Forelimb muscle (tissue), 1 donor: ENCODE results near the gene OPCML. TPM values are rescaled to one million over a fixed set of nuclear protein-coding genes. Genes with fewer than 3 reads are reported as not detected.

Experiments used
- DNase-seq: peaks from one replicate; pipeline ENCODE4 v3.0.0-alpha.2; 2013; ENCODE audit warnings: low read depth
- polyA plus RNA-seq: library from polyadenylated mRNA; unstranded; fragments of 120-200 nt; gene quantifications from one replicate; pipeline ENCODE4 v1.2.1, GENCODE V29; 2013; ENCODE audit not compliant: insufficient read length

OPCML gene
- polyA plus RNA-seq, 1 donor, result 1.4 TPM

DNA sequence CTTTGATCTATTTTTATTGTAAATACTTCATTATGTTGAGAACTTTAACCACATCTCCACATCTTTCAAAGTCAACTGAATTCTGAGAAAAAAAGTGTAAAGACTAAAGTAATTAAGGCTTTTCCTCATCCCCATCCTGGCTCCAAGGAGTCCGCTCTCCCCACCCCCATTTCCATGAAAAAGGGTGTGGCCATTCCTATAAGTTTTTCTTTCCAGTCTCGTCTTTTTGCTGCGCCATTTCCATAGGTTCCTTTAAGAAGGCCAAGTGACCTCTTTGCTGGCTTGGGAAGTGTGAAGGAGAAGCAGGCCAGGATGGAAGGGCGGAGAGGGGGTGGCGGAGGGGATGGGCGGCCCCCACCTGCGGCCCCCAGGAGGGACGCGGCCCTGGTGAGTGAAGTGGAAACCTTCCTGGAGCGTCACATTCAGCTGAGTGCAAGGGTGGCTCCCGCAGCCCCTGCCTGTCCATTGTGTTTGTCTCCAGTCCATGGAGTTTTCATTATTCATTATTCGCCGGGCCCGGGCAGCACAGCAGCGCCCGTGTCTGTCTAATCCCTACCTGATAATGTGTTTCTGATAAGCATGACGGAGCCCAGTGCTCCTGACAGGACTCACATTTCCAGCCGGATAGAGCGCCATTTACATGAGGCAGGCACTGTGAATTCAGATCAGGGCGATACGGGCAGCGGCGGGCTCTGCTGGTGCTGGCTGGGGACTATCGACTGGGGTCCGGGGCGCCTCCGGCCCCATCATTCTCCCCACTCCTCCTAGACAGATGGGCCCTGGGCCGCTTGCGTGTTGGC is 739.8 kb downstream of the OPCML start:
- no peak for DNase-seq

DNA sequence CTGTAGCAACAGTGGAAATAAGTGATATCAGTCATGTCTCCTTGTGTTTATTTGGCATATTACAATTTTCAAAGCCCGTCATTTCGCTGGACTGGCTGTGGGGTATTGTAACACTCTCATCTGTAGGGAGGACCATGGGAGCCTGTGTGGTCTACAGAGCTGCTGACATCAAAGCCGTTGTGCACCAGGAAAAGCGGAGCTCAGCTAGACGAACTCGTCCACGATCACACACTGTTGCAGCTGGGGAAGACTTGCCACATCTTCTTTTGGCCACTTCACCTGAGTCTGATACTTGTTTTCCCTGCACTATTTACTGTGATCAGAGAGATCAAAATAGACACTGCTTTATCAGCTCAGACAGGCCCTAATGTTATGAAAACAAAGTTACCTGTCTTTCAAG is 741.3 kb downstream of the OPCML start:
- no peak for DNase-seq

DNA sequence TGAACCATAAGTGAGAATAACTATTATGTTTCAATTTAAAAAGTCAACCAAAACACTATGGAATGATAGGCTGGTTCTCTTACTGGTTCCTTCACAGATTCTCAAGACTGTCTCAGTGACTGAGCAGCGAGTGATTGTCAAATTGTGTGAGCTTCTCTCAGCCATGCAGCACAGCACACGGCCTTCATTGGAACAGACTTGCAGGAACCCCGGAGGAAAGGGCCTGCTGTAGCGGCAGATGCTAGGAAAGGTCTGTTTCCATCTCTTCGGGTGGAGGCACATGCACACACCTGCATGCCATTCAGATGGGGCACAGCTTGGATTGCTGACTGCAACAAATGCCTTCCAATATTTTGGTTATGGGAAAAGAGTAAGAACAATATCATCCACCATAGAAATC is 741.8 kb downstream of the OPCML start:
- no peak for DNase-seq

DNA sequence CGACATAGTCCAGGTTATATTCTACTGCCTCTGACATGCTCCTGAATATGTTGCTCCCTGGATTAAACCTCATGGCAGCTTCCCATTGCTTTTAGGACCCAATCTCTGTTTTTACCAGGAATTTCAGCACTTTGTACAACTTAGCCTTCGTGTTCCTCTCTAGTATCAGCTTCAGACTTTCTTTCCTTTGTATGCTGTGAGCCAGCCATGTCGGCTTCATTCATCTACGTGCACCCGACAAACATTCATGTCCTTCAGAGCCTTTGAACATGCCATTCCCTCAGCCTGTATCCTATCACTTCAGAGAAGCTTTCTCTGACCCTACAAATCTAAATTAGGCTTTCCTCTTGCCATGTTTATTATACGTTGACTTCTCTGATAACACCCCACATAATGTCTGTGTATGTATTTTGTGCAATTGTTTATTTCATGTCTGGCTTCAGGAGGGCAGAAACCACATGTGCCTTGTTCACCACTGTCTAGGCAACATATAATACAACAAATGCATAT is 743.4 kb downstream of the OPCML start:
- no peak for DNase-seq

- no peak for DNase-seq
Measured at GRCh38 chr11:132785878-132786277, 746.4 kb downstream of the OPCML start.

GRCh38 chr11:132784441-132784840 is 747.9 kb downstream of the OPCML start:
- DNase-seq, result no peak

- no peak for DNase-seq
Measured at GRCh38 chr11:132782102-132782501, 750.2 kb downstream of the OPCML start.

DNA sequence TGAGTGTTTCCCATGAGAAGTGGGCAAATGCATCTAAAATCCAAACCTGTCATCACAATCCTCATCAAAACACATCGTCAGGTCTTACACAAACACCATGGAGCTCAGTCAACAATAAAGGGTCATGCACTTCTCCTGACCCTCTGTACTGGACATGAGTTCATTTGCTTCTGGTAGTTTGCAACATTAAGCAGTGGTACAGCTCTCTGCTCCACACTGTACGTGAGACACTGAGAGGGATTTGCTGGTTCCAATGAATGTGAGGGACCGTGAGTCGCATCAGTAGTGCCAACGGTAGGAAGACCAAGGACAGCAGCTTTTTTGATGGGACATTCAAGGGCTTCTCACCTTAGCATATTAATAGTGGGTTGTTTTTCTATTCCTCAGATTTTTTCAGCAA is 752.3 kb downstream of the OPCML start:
- no peak for DNase-seq

- no peak for DNase-seq
Measured at GRCh38 chr11:132779497-132779896, 752.8 kb downstream of the OPCML start.

DNA sequence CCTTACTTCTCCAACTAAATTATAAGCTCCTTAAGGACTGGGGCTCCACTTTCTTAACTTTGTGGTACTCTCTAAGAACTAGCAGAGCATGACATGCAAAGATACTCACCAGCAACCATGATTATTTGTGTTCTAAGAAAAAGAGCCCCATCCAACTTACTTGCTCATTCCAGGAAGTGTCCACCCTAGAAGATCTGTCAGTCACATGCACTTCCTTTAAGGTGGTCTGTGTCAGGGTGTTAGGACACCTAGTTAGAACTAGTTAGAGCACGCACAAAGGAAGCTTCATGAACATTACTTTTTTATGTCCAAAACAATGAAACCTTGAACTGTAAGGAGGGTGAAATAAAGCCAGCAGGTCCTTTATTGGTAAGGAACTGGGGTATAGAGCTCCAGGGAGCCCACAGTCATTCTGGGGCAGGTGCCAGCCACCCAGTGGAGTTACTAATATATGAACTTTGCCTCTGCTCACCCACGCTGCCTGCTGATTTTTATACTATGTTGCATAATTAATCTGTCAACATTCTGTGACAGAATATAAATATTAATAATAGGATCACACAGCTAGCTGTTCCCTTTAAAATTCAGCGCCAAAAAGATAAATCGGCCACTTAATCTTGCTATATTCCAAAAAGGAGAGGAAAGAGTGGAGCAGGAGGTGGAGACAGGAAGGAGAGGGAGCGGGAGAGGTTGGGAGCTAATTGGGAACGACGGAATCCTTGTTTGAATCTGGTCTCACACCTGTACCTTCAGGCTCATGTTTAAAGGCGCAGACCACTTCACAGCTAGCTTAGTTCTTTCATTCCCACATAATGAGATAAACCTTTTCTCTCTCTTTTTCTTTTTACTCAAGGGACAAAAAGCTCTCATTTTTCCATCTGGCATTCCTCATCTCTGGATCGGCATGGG is 755.0 kb downstream of the OPCML start:
- DNase-seq, result no peak

- no peak for DNase-seq
Measured at GRCh38 chr11:132773751-132774150, 758.5 kb downstream of the OPCML start.

GRCh38 chr11:132772703-132773545 is 759.4 kb downstream of the OPCML start:
- no peak for DNase-seq

DNA sequence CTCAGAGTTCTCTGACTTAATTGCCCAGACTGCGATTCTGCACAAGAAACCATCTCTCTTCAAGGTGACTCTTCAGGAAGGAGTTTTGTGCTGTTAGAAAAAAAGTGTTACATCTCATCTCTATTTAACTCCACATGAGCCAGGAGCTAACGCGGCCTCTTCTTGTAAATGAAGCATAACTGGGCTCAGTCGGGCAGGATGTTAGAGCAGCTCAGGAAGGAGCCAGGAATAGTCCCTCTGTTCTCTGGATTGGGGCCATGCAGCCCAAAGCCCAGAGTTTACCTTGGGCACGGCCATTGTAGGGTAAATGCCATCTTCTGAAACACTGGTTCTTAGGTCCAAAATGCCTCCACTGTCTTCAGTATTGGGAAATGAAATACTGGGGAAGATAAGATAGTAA is 760.6 kb downstream of the OPCML start:
- DNase-seq, result no peak

- no peak for DNase-seq
Measured at GRCh38 chr11:132770829-132771530, 761.3 kb downstream of the OPCML start.

DNA sequence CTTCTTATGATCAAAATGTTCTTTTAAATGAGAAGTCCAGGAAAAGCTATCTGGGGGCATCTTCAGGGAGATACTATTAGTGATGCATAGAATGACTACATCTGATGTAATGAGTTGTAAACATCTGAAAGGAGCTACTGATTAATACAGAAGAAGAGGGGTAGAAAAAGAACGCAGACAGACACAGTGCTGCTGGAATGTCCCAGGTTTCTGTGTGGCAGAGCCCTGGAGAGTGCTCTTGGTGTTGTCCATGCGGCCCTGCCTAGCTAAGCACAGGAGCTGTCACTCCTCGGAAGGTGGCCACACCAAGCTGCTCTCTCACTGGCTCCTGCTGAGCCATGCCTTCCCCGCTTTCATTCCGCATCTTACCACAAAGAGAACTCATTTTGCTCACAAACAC is 768.8 kb downstream of the OPCML start:
- no peak for DNase-seq

- no peak for DNase-seq
Measured at GRCh38 chr11:132755934-132756333, 776.4 kb downstream of the OPCML start.

GRCh38 chr11:132751516-132752250 is 780.6 kb downstream of the OPCML start:
- DNase-seq, result no peak

GRCh38 chr11:132746305-132746704 is 786.0 kb downstream of the OPCML start:
- no peak for DNase-seq

DNA sequence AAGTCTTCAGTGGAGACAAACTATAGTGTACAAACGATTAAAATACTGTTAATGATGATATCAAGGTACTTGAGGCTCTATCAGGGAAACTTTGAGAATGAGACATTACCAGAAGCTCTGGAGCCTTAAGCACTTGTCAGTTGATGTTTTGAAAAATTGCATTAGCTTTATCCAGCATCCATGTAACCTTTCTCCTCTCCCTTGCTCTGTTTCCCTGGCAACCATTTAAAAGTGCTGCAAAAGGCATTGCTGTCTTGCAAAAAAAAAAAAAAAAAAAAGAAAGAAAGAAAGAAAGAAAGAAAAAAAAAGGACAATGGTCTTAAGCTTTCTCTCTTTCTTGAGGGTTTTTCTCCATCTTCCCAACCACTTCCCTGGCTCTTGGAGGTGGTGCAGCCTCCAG is 787.0 kb downstream of the OPCML start:
- no peak for DNase-seq

GRCh38 chr11:132744771-132745170 is 787.5 kb downstream of the OPCML start:
- no peak for DNase-seq
